Esophagus squamous epithelium (tissue), 4 donors: Measurements from ENCODE around the gene NEO1.

Experiments used
- POLR2A ChIP-seq, 4 donors: fragments of 450-650 bp; IDR thresholded peaks; one replicate each; pipeline ENCODE4 v1.6.1; 2017; ENCODE audit warnings: antibody characterized with exemption in 4 of 4, mild to moderate bottlenecking in 4 of 4, moderate library complexity in 3 of 4
- TF ChIP-seq, protein P1 (sequence below), 6 experiments: fragments of 450-650 bp in 4 of 6; fragments of 200-600 bp in 2 of 6; sonication (generic) in 2 of 6; IDR thresholded peaks; one replicate each; pipeline ENCODE4 v1.5.1; 2016 to 2019; ENCODE audit warnings: antibody characterized with exemption in 6 of 6, mild to moderate bottlenecking in 4 of 6, moderate library complexity in 4 of 6

DNA sequence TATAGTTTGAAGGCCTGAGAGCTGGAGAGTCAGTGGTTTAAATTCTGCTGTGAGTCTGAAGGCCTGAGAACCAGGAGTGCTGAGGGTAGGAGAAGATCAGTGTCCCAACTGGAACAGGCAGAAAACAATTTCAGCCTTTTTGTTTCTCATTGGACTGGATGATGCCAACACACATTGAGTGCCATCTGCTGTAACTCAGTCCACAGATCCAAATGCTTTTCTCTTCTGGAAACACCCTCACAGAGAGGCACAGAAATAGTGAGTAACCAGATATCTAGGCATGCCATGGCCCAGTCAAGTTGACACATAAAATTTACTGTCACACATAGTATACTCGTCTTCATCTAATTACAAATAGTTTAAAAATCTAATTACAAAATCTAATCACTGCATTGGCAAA is 100.8 kb downstream of the NEO1 start:
- TF ChIP-seq, protein P1, sequence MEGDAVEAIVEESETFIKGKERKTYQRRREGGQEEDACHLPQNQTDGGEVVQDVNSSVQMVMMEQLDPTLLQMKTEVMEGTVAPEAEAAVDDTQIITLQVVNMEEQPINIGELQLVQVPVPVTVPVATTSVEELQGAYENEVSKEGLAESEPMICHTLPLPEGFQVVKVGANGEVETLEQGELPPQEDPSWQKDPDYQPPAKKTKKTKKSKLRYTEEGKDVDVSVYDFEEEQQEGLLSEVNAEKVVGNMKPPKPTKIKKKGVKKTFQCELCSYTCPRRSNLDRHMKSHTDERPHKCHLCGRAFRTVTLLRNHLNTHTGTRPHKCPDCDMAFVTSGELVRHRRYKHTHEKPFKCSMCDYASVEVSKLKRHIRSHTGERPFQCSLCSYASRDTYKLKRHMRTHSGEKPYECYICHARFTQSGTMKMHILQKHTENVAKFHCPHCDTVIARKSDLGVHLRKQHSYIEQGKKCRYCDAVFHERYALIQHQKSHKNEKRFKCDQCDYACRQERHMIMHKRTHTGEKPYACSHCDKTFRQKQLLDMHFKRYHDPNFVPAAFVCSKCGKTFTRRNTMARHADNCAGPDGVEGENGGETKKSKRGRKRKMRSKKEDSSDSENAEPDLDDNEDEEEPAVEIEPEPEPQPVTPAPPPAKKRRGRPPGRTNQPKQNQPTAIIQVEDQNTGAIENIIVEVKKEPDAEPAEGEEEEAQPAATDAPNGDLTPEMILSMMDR (IDR thresholded peaks at IDR 0.05): no peak
- TF ChIP-seq POLR2A (IDR thresholded peaks at IDR 0.05): no peak
